Cardiac muscle cell (in vitro differentiated cells and primary cell): Measurements from ENCODE around the gene RER1. TPM values are rescaled to one million over a fixed set of nuclear protein-coding genes. Genes with fewer than 3 reads are reported as not detected.
A peak's percentile ranks its signal among the peaks of the same experiment; 100 is the strongest.

Source experiments
- DNase-seq, 2 donors: peaks; one replicate each; pipeline versions ENCODE4 v3.0.0 to v3.0.0-alpha.2; 2010 to 2017; ENCODE audit warnings: low read depth in 1 of 2, low spot score in 1 of 2
- H3K27ac ChIP-seq: fragments of 200-600 bp; sonication (generic); 2 replicates; pipeline ENCODE4 v1.5.1; 2016
- H3K27me3 ChIP-seq: fragments of 200-600 bp; sonication (generic); 2 replicates; pipeline ENCODE4 v1.6.0; 2016; ENCODE audit warnings: control low read depth
- H3K36me3 ChIP-seq: fragments of 200-600 bp; sonication (generic); 2 replicates; pipeline ENCODE4 v1.5.1; 2016; ENCODE audit warnings: control low read depth
- H3K4me1 ChIP-seq: fragments of 200-600 bp; sonication (generic); 2 replicates; pipeline ENCODE4 v1.8.1; 2017; ENCODE audit warnings: low read depth, mild to moderate bottlenecking, mixed run types
- H3K4me3 ChIP-seq: fragments of 200-600 bp; sonication (generic); 2 replicates; pipeline ENCODE4 v1.5.1; 2016; ENCODE audit warnings: mild to moderate bottlenecking
- H3K9me3 ChIP-seq: fragments of 200-600 bp; sonication (generic); 2 replicates; pipeline ENCODE4 v1.5.1; 2017; ENCODE audit warnings: low read depth, mild to moderate bottlenecking, control low read depth
- polyA plus RNA-seq: library from polyadenylated mRNA; unstranded; fragments of >200 nt; fragmentation: Nextera tagmentation; extraction: Ambion mirVana; gene quantifications from 2 replicates; pipeline ENCODE4 v1.2.1, GENCODE V29; 2016
- total RNA-seq: library from RNA; depleted of rRNA; stranded (reverse); fragments of >200 nt; gene quantifications from 2 replicates; pipeline ENCODE4 v1.2.3, GENCODE V29; 2016
- TF ChIP-seq, protein P1 (sequence below): IDR thresholded peaks from 2 replicates; pipeline ENCODE4 v1.5.1; 2012; ENCODE audit warnings: low read depth, mild to moderate bottlenecking, low read length

The RER1 gene
- total and polyA plus RNA-seq, 2 experiments from 2014 or later, result 46.5 to 112 TPM

DNA sequence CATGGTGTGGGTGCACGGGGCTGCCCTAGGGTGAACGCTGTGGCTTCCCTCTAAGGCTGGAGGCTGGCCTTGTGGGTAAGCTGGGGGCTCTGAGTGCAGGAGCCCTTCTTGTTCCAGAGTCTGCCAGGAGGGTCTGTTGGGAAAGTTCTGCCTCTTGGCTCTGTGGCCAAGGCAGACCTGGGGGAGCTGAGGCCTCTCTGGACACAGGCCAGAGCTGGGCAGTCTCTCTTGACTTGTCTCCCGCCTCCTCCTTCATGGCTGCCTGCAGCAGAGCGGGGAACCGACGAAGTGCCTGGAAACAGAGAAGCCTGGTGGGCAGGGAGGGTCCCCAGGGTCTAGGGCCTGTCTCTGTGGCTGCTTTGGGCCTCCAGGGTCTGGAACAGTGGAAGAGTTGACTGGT is 51.0 kb downstream of the RER1 start:
- peaks cover 54% of the 10 kb centered on the region for H3K27me3 ChIP-seq
- no peaks in the 10 kb centered on the region for H3K36me3 ChIP-seq
- TF ChIP-seq, protein P1, sequence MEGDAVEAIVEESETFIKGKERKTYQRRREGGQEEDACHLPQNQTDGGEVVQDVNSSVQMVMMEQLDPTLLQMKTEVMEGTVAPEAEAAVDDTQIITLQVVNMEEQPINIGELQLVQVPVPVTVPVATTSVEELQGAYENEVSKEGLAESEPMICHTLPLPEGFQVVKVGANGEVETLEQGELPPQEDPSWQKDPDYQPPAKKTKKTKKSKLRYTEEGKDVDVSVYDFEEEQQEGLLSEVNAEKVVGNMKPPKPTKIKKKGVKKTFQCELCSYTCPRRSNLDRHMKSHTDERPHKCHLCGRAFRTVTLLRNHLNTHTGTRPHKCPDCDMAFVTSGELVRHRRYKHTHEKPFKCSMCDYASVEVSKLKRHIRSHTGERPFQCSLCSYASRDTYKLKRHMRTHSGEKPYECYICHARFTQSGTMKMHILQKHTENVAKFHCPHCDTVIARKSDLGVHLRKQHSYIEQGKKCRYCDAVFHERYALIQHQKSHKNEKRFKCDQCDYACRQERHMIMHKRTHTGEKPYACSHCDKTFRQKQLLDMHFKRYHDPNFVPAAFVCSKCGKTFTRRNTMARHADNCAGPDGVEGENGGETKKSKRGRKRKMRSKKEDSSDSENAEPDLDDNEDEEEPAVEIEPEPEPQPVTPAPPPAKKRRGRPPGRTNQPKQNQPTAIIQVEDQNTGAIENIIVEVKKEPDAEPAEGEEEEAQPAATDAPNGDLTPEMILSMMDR, result no peak
- DNase-seq, result peak in 1 of 2 donors; percentile 20
- no peaks in the 10 kb centered on the region for H3K4me1 ChIP-seq
- H3K27ac ChIP-seq, result no peak overlapping the region
- H3K4me3 ChIP-seq, result no peak overlapping the region
- no peaks in the 10 kb centered on the region for H3K9me3 ChIP-seq

DNA sequence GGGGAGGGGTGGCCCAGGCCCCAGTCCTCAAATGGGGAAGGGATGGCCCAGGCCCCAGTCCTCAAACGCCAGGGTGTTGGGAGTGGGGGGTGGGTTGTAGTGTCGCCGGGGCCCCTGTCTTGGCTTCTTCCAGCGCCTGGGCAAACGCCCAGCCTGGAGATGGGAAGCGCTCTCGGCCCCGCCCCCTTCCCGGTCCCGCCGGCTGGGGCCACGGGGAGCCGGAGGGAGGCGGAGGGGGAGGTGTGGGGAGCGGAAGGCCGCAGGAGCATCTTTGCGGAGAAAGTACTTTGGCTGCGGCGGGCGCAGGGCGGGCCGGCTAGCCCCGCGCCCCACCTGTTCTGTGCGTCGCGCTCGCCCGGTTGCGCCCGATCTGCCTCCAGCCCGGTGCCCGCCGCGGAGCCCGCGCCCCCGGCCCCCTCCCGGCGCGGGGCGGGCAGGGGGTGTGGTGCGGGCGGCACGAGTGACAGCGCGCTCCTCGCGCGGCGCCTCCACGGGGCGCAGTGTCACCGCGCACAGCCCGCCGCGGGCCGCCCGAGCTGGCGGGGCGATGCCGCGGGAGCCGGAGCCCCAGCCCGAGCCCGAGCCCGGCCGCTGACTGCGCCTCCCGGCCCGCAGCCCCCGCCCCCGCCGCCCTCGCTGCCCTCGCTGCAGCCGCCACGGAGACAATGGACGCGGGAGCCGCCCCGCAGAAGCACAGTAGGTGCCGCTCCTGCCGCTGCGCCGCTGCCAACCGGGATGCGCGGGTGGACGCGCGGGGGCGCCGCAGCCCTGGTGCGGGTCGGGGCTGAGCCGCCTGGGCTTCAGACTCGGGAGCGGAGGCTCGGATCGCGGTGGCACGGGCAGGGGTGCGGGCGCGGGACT is 51.9 kb downstream of the RER1 start:
- no peaks in the 10 kb centered on the region for H3K9me3 ChIP-seq
- DNase-seq, result peak; percentile 12 to 52
- TF ChIP-seq, protein P1, result no peak

DNA sequence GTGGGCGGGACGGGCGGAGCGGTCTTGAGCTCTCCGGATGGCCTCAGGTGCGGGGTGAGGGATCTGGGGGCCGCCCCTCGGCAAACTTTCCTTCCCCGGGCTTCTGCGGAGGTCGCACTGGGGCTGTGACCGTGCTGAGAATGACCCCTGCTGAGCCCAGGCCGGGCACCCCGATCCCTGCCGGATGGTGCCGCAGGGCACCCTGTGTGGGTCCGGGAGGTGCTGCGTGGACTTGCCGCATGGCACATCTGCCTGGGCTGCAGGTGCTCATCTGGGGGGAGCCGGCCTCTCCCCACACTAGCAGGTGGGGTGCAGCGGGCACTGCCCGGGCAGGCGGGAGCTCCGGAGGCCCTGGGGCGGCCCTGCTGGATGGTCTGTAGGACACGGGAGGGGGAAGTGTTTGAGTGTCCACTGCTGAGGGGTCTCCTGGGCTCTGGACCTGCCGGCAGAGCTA is 52.5 kb downstream of the RER1 start:
- TF ChIP-seq, protein P1, result no peak

More for the DNA sequence above, 51.9 kb downstream of the RER1 start:
- no peaks in the 10 kb centered on the region for H3K4me1 ChIP-seq
- H3K27me3 ChIP-seq, result peaks cover 54% of the 10 kb centered on the region
- H3K27ac ChIP-seq, result no peak overlapping the region
- H3K36me3 ChIP-seq, result no peaks in the 10 kb centered on the region
- H3K4me3 ChIP-seq, result no peak overlapping the region

DNA sequence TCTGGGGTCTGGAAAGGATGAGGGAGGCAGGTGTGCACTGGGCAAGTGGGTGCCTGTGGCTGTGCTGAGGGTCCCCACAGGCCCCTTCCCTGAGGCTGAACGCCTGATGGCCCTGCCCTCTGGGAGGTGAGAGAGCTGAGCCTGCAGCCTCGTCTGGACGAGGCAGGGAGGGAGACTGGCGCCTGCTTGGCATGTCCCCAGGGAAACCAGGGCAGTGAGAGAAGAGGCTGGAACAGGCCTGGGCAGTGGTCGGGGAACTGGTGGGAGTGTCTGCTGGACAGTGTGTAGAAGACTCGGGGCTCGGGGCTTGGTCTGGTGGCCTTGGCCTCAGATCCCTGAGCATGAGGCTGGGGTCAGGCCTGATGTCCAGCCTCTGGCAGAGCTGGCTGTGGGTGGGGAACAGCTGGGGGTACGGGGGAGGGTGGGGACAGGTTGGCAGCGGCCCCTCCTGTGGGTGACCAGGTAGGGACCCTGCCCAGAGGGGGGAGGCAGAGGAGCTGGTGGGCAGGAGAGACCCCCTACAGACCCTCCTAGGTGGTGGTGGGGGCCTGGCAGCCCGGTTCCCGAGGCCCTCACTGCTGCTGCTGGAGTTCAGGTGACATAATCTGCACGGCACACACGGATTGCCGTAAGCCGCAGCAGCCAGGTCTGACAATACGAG is 53.7 kb downstream of the RER1 start:
- DNase-seq, result no peak
- Histone ChIP-seq H3K27me3 (peaks cover 54% of the 10 kb centered on the region), H3K36me3 (no peaks in the 10 kb centered on the region), H3K9me3 (no peaks in the 10 kb centered on the region), H3K27ac (no peak overlapping the region), H3K4me1 (no peaks in the 10 kb centered on the region), H3K4me3 (no peak overlapping the region)
- TF ChIP-seq, protein P1, result no peak

More for the DNA sequence above, 52.5 kb downstream of the RER1 start:
- H3K27ac ChIP-seq, result no peak overlapping the region
- H3K4me3 ChIP-seq, result no peak overlapping the region
- H3K9me3 ChIP-seq, result no peaks in the 10 kb centered on the region
- no peaks in the 10 kb centered on the region for H3K36me3 ChIP-seq
- no peak for DNase-seq
- no peaks in the 10 kb centered on the region for H3K4me1 ChIP-seq
- H3K27me3 ChIP-seq, result peaks cover 54% of the 10 kb centered on the region

DNA sequence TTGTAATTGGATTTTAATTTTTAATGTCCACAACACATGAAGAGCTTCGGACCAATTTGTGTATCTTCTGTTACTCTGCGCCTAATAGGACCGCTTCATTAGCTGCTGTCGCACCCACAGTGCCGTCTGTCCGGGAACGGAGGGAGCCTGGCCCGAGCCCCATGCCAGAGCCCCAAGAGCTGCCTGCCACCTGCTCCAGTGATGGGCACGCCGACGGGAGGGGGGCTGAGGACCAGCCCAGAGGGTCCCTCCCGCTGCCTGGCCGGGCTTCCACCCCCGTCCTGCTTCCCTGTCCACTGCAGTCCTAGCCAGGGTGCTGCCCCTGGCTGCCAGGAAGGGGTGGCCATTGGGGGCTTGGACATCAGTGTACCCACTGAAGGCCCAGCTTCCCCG is 54.2 kb downstream of the RER1 start:
- H3K27ac ChIP-seq, result no peak overlapping the region
- H3K4me1 ChIP-seq, result no peaks in the 10 kb centered on the region
- peaks cover 54% of the 10 kb centered on the region for H3K27me3 ChIP-seq

More for the DNA sequence above, 54.2 kb downstream of the RER1 start:
- no peaks in the 10 kb centered on the region for H3K9me3 ChIP-seq
- H3K4me3 ChIP-seq, result no peak overlapping the region
- no peaks in the 10 kb centered on the region for H3K36me3 ChIP-seq
- DNase-seq, result no peak
- TF ChIP-seq, protein P1, result no peak
